ENCODE results near the gene AHRR. TPM values are rescaled to one million over a fixed set of nuclear protein-coding genes. Genes with fewer than 3 reads are reported as not detected.
"Not testable (repeated sequence)": the region's sequence is repeated elsewhere in the genome, so short reads cannot be mapped to it uniquely, and the experiment has no call there.

Gene AHRR
- total and polyA plus RNA-seq, 2 experiments from 2014 or later, result 0.27 to 1.8 TPM

- TF ChIP-seq EZH2phosphoT487 (IDR thresholded peaks at IDR 0.05; ENCODE audit: unreplicated experiment) (no peak), CREB1 (CRISPR knock-in tag; IDR thresholded peaks at IDR 0.05; ENCODE audit: low read depth) (no peak), EZH2 (IDR thresholded peaks at IDR 0.05; ENCODE audit: low read depth, unreplicated experiment) (no peak), POLR2AphosphoS5 (IDR thresholded peaks at IDR 0.05; ENCODE audit: low read depth) (no peak; the same call in 1 of the 2 replicates)
- TF ChIP-seq, protein P1, sequence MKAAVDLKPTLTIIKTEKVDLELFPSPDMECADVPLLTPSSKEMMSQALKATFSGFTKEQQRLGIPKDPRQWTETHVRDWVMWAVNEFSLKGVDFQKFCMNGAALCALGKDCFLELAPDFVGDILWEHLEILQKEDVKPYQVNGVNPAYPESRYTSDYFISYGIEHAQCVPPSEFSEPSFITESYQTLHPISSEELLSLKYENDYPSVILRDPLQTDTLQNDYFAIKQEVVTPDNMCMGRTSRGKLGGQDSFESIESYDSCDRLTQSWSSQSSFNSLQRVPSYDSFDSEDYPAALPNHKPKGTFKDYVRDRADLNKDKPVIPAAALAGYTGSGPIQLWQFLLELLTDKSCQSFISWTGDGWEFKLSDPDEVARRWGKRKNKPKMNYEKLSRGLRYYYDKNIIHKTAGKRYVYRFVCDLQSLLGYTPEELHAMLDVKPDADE (IDR thresholded peaks at IDR 0.05), result no peak
These were observed 150.7 kb downstream of the AHRR start (continued) for GRCh38 chr5:472076-472655.

- Histone ChIP-seq H3K4me3 (peak overlapping the region; percentile 85), H4K20me1 (replicated peaks; ENCODE audit: insufficient read depth) (peaks cover 9% of the 10 kb centered on the region; the same call in 1 of the 2 replicates), H3F3A (replicated peaks; ENCODE audit: low read depth) (no peaks in the 10 kb centered on the region), H3K9me2 (ENCODE audit: insufficient read depth) (no peaks in the 10 kb centered on the region), H3K4me2 (peak overlapping the region; percentile 96), H3K27ac (ENCODE audit: low read depth) (no peak overlapping the region), H3K36me3 (ENCODE audit: insufficient read depth) (no peaks in the 10 kb centered on the region), H3K4me1 (ENCODE audit: insufficient read depth) (no peaks in the 10 kb centered on the region), H3K79me2 (replicated peaks; ENCODE audit: insufficient read depth) (no peaks in the 10 kb centered on the region), H3K27me3 (ENCODE audit: insufficient read depth) (peaks cover 34% of the 10 kb centered on the region), H2AFZ (0 out of 2 replicates have a peak overlapping the region, but pooled peaks have one; percentile 74)
- no peaks in the 10 kb centered on the region for H3K9me3 Mint-ChIP-seq
- H3K36me3 Mint-ChIP-seq (ENCODE audit: low read depth), result no peaks in the 10 kb centered on the region
- peaks cover 43% of the 10 kb centered on the region for H3K27me3 Mint-ChIP-seq (ENCODE audit: insufficient read depth, low read depth, poor library complexity)
- DNase-seq (ENCODE audit: low spot score) (peak; percentile 83), ATAC-seq (peak; percentile 48)
- H3K4me3 Mint-ChIP-seq, result peak overlapping the region; percentile 52; the same call in 2 of the 3 replicates
- TF ChIP-seq POLR2AphosphoS5 (IDR thresholded peaks at IDR 0.05; ENCODE audit: low read depth), result peak; percentile 69
- TF ChIP-seq CREB1 (CRISPR knock-in tag; IDR thresholded peaks at IDR 0.05; ENCODE audit: low read depth), result peak; percentile 77
- no peak for TF ChIP-seq JUNB (IDR thresholded peaks at IDR 0.05; ENCODE audit: unreplicated experiment)
- H3K4me1 Mint-ChIP-seq, result peaks cover 8% of the 10 kb centered on the region; the same call in 2 of the 3 replicates
- no peak overlapping the region for H3K27ac Mint-ChIP-seq
These were observed 151.4 kb downstream of the AHRR start for GRCh38 chr5:472656-473550.

GRCh38 chr5:473551-474192, 152.2 kb downstream of the AHRR start:
- H3K9me2 ChIP-seq (ENCODE audit: insufficient read depth), result no peaks in the 10 kb centered on the region
- Mint-ChIP-seq H3K9me3 (no peaks in the 10 kb centered on the region), H3K27ac (no peak overlapping the region), H3K27me3 (ENCODE audit: insufficient read depth, low read depth, poor library complexity) (peaks cover 40% of the 10 kb centered on the region), H3K4me1 (peaks cover 8% of the 10 kb centered on the region; the same call in 2 of the 3 replicates), H3K36me3 (ENCODE audit: low read depth) (no peaks in the 10 kb centered on the region), H3K4me3 (peak overlapping the region; percentile 69)
- peaks cover 9% of the 10 kb centered on the region; the same call in 1 of the 2 replicates for H4K20me1 ChIP-seq (replicated peaks; ENCODE audit: insufficient read depth)
- ATAC-seq (peak; percentile 28), DNase-seq (ENCODE audit: low spot score) (peak; percentile 70)
- no peaks in the 10 kb centered on the region for H3K79me2 ChIP-seq (replicated peaks; ENCODE audit: insufficient read depth)
- peaks cover 34% of the 10 kb centered on the region for H3K27me3 ChIP-seq (ENCODE audit: insufficient read depth)
- no peaks in the 10 kb centered on the region for H3F3A ChIP-seq (replicated peaks; ENCODE audit: low read depth)
- H3K36me3 ChIP-seq (ENCODE audit: insufficient read depth), result no peaks in the 10 kb centered on the region
- H3K4me3 ChIP-seq, result peak overlapping the region; percentile 85
- peak overlapping the region; percentile 66; the same call in 1 of the 2 replicates for H2AFZ ChIP-seq
- TF ChIP-seq EZH2 (IDR thresholded peaks at IDR 0.05; ENCODE audit: low read depth, unreplicated experiment) (peak; percentile 76), JUNB (IDR thresholded peaks at IDR 0.05; ENCODE audit: unreplicated experiment) (no peak), CREB1 (CRISPR knock-in tag; IDR thresholded peaks at IDR 0.05; ENCODE audit: low read depth) (no peak), STAT1 (IDR thresholded peaks at IDR 0.05; ENCODE audit: unreplicated experiment) (no peak)
- TF ChIP-seq, protein P1 (IDR thresholded peaks at IDR 0.05), result no peak
- peak overlapping the region; percentile 96 for H3K4me2 ChIP-seq
- H3K4me1 ChIP-seq (ENCODE audit: insufficient read depth), result no peaks in the 10 kb centered on the region
- no peak overlapping the region for H3K27ac ChIP-seq (ENCODE audit: low read depth)

DNA sequence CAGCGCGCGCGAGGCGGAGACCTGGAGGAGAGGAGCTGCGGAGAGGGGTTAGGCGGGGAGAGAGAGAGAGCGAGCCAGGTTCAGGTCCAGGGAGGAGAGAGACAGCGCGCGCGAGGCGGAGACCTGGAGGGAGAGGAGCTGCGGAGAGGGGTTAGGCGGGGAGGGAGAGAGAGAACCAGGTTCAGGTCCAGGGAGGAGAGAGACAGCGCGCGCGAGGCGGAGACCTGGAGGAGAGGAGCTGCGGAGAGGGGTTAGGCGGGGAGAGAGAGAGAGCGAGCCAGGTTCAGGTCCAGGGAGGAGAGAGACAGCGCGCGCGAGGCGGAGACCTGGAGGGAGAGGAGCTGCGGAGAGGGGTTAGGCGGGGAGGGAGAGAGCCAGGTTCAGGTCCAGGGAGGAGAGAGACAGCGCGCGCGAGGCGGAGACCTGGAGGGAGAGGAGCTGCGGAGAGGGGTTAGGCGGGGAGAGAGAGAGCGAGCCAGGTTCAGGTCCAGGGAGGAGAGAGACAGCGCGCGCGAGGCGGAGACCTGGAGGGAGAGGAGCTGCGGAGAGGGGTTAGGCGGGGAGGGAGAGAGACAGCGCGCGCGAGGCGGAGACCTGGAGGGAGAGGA, 152.8 kb downstream of the AHRR start:
- not testable (repeated sequence) for H3K36me3 ChIP-seq (ENCODE audit: insufficient read depth); H3K36me3 Mint-ChIP-seq (ENCODE audit: low read depth); H3K27ac ChIP-seq (ENCODE audit: low read depth); H3K9me3 Mint-ChIP-seq; H2AFZ ChIP-seq; H3K4me1 ChIP-seq (ENCODE audit: insufficient read depth); H3K27ac Mint-ChIP-seq; ATAC-seq; H3K4me1 Mint-ChIP-seq; H4K20me1 ChIP-seq (replicated peaks; ENCODE audit: insufficient read depth); H3K79me2 ChIP-seq (replicated peaks; ENCODE audit: insufficient read depth); H3K9me2 ChIP-seq (ENCODE audit: insufficient read depth); DNase-seq (ENCODE audit: low spot score); H3F3A ChIP-seq (replicated peaks; ENCODE audit: low read depth)
- Mint-ChIP-seq H3K27me3 (ENCODE audit: insufficient read depth, low read depth, poor library complexity) (peaks cover 35% of the 10 kb centered on the region), H3K4me3 (peak overlapping the region; percentile 69; the same call in 2 of the 3 replicates)
- H3K4me2 ChIP-seq, result peak overlapping the region; percentile 96
- H3K4me3 ChIP-seq, result peak overlapping the region; percentile 85
- H3K27me3 ChIP-seq (ENCODE audit: insufficient read depth), result peaks cover 34% of the 10 kb centered on the region
